Brain microvascular endothelial cell (primary cell): ENCODE results near the gene THAP8.

Experiments
- DNase-seq: peaks from one replicate; pipeline ENCODE4 v3.0.0-alpha.2; 2020
- H3K27ac ChIP-seq: fragments of 250-450 bp; sonication (Bioruptor Pico); 2 replicates; pipeline ENCODE4 v1.5.1; 2020; ENCODE audit warnings: mild to moderate bottlenecking, moderate library complexity
- H3K27me3 ChIP-seq: fragments of 250-450 bp; sonication (Bioruptor Pico); replicated peaks from 2 replicates; pipeline ENCODE4 v1.5.1; 2020; ENCODE audit warnings: mild to moderate bottlenecking
- H3K36me3 ChIP-seq: fragments of 250-450 bp; sonication (Bioruptor Pico); replicated peaks from 2 replicates; pipeline ENCODE4 v1.5.1; 2020; ENCODE audit warnings: mild to moderate bottlenecking
- H3K4me3 ChIP-seq: 2 replicates; pipeline ENCODE4 v1.5.1; 2011; ENCODE audit warnings: low read depth, mild to moderate bottlenecking, control low read depth, low read length, moderate library complexity
- CTCF ChIP-seq: IDR thresholded peaks from 2 replicates; pipeline ENCODE4 v1.5.1; 2011; ENCODE audit warnings: low read depth, mild to moderate bottlenecking, moderate library complexity, low read length, control low read depth, inconsistent platforms; ENCODE audit errors: missing control alignments
- in situ Hi-C: cut with HindIII; loops from 2 replicates; pipeline ENCODE4 v1.10.0; 2017; ENCODE audit warnings: low sequenced_read_pairs, low pct_ligation_motif_present

The THAP8 gene

GRCh38 chr19:36061367-36061766 is 7.3 kb upstream of the THAP8 start:
- Histone ChIP-seq H3K27ac (no peak overlapping the region), H3K27me3 (no peaks in the 10 kb centered on the region), H3K4me3 (no peak overlapping the region), H3K36me3 (no peaks in the 10 kb centered on the region)
- DNase-seq, result no peak
- in situ Hi-C loops, result no loop called here
- TF ChIP-seq CTCF, result no peak

GRCh38 chr19:36060430-36060829 is 6.3 kb upstream of the THAP8 start:
- in situ Hi-C loops, result no loop called here
- Histone ChIP-seq H3K4me3 (no peak overlapping the region), H3K27me3 (no peaks in the 10 kb centered on the region), H3K27ac (no peak overlapping the region), H3K36me3 (no peaks in the 10 kb centered on the region)
- TF ChIP-seq CTCF, result peak; percentile 85
- peak; percentile 58 for DNase-seq

GRCh38 chr19:36059180-36059910 is 5.3 kb upstream of the THAP8 start:
- in situ Hi-C loops, result no loop called here
- Histone ChIP-seq H3K4me3 (no peak overlapping the region), H3K27me3 (no peaks in the 10 kb centered on the region), H3K36me3 (no peaks in the 10 kb centered on the region), H3K27ac (no peak overlapping the region)
- TF ChIP-seq CTCF, result no peak
- no peak for DNase-seq

- H3K27ac ChIP-seq, result no peak overlapping the region
- no peak for DNase-seq
- H3K36me3 ChIP-seq, result no peaks in the 10 kb centered on the region
- no peak overlapping the region for H3K4me3 ChIP-seq
- no peak for TF ChIP-seq CTCF
- H3K27me3 ChIP-seq, result no peaks in the 10 kb centered on the region
- in situ Hi-C loops, result no loop called here
These were observed 4.5 kb upstream of the THAP8 start for GRCh38 chr19:36058481-36059179.

- DNase-seq, result peak; percentile 89
- TF ChIP-seq CTCF, result no peak
- no peaks in the 10 kb centered on the region for H3K36me3 ChIP-seq
- in situ Hi-C loops, result no loop called here
- H3K4me3 ChIP-seq, result peak within 1 kb of the TSS; percentile 69
- no peaks in the 10 kb centered on the region for H3K27me3 ChIP-seq
- H3K27ac ChIP-seq, result peak within 1 kb of the TSS; percentile 91
These were observed 925 bp upstream of the THAP8 start, which contains the start of gene WDR62 for GRCh38 chr19:36054733-36055686. WDR62 (plus strand) TSS chr19:36054897; CDS start chr19:36054972, 75 bp downstream.
